Panc1 (cell line): Measurements from ENCODE around the gene OR2T1.
"Not testable (repeated sequence)": the region's sequence is repeated elsewhere in the genome, so short reads cannot be mapped to it uniquely, and the experiment has no call there.

Experiments used
- CTCF ChIP-seq: fragments of 450-650 bp; IDR thresholded peaks from 2 replicates; pipeline ENCODE4 v1.5.1; 2017; ENCODE audit warnings: mild to moderate bottlenecking
- SIN3A ChIP-seq: IDR thresholded peaks from 2 replicates; pipeline ENCODE4 v1.6.1; 2012; ENCODE audit warnings: low read depth, mild to moderate bottlenecking, low read length, moderate library complexity, borderline replicate concordance; ENCODE audit not compliant: insufficient read depth
- TF ChIP-seq, protein P1 (sequence below), 2 experiments: IDR thresholded peaks; 2 replicates each; pipeline ENCODE4 v1.6.1; 2011 to 2012; ENCODE audit warnings: low read depth in 2 of 2, control low read depth in 1 of 2, low read length in 1 of 2, mild to moderate bottlenecking in 1 of 2, moderate library complexity in 1 of 2; ENCODE audit not compliant: insufficient read depth in 1 of 2

DNA sequence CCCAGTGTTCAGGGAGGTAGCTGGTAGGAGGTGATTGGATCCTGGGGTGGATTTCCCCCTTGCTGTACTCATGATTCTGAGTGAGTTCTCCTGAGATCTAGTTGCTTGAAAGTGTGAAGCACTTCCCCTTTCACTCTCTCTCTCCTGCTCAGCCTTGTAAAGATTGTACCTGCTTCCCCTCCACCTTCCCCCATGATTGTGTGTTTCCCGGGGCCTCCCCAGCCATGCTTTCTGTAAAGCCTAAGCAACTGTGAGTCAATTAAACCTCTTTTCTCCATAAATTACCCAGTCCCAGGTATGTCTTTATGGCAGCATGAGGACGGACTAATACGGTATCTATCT lies 25.3 kb downstream of the OR2T1 start:
- not testable (repeated sequence) for TF ChIP-seq CTCF, SIN3A
- TF ChIP-seq, protein P1, sequence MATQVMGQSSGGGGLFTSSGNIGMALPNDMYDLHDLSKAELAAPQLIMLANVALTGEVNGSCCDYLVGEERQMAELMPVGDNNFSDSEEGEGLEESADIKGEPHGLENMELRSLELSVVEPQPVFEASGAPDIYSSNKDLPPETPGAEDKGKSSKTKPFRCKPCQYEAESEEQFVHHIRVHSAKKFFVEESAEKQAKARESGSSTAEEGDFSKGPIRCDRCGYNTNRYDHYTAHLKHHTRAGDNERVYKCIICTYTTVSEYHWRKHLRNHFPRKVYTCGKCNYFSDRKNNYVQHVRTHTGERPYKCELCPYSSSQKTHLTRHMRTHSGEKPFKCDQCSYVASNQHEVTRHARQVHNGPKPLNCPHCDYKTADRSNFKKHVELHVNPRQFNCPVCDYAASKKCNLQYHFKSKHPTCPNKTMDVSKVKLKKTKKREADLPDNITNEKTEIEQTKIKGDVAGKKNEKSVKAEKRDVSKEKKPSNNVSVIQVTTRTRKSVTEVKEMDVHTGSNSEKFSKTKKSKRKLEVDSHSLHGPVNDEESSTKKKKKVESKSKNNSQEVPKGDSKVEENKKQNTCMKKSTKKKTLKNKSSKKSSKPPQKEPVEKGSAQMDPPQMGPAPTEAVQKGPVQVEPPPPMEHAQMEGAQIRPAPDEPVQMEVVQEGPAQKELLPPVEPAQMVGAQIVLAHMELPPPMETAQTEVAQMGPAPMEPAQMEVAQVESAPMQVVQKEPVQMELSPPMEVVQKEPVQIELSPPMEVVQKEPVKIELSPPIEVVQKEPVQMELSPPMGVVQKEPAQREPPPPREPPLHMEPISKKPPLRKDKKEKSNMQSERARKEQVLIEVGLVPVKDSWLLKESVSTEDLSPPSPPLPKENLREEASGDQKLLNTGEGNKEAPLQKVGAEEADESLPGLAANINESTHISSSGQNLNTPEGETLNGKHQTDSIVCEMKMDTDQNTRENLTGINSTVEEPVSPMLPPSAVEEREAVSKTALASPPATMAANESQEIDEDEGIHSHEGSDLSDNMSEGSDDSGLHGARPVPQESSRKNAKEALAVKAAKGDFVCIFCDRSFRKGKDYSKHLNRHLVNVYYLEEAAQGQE (IDR thresholded peaks at IDR 0.05; ENCODE audit: insufficient read depth in 1 of 2, low read depth in 2 of 2, low read length in 1 of 2), result not testable (repeated sequence)
